Measurements from ENCODE around the gene MEIS3.

- TF ChIP-seq CTCF (conservative IDR thresholded peaks at IDR 0.05; ENCODE audit: low read depth, low read length) (no peak), EZH2phosphoT487 (IDR thresholded peaks at IDR 0.05; ENCODE audit: borderline replicate concordance, low read length) (no peak), EZH2 (IDR thresholded peaks at IDR 0.05; ENCODE audit: low read length, unreplicated experiment) (no peak)
Measured at GRCh38 chr19:47435196-47435595, 15.9 kb upstream of the MEIS3 start.

Data from PC-3 (cell line).